Right ventricle myocardium superior (tissue), 1 donor: Measurements from ENCODE around the gene C1QTNF1. TPM values are rescaled to one million over a fixed set of nuclear protein-coding genes. Genes with fewer than 3 reads are reported as not detected.

Source experiments
- ATAC-seq: fragments of 200-7000 bp; cut with Tn5 transposase; one replicate; pipeline ENCODE4 v1.9.1; 2020; ENCODE audit warnings: mild to moderate bottlenecking; ENCODE audit not compliant: poor library complexity
- DNase-seq: peaks from one replicate; pipeline ENCODE4 v3.0.0-alpha.2; 2020
- intact Hi-C: fragments of 100-400 bp; cut with DNase I; formaldehyde crosslinking; loops from one replicate; pipeline ENCODE4 v1.11.2; 2022
- total RNA-seq: library from RNA; stranded (reverse); fragmentation: NEBNext Ultra II Directional; extraction: Animal tissue kit (Norgen Biotek cat#: 25700); gene quantifications from one replicate; pipeline ENCODE4 v1.2.1, GENCODE V29; 2021
- donor health status: DM: no; HTN: yes; CAD: no; lungs with severe emphysema.

C1QTNF1 gene
- total RNA-seq, 1 donor from 2014 or later: 143 TPM

DNA sequence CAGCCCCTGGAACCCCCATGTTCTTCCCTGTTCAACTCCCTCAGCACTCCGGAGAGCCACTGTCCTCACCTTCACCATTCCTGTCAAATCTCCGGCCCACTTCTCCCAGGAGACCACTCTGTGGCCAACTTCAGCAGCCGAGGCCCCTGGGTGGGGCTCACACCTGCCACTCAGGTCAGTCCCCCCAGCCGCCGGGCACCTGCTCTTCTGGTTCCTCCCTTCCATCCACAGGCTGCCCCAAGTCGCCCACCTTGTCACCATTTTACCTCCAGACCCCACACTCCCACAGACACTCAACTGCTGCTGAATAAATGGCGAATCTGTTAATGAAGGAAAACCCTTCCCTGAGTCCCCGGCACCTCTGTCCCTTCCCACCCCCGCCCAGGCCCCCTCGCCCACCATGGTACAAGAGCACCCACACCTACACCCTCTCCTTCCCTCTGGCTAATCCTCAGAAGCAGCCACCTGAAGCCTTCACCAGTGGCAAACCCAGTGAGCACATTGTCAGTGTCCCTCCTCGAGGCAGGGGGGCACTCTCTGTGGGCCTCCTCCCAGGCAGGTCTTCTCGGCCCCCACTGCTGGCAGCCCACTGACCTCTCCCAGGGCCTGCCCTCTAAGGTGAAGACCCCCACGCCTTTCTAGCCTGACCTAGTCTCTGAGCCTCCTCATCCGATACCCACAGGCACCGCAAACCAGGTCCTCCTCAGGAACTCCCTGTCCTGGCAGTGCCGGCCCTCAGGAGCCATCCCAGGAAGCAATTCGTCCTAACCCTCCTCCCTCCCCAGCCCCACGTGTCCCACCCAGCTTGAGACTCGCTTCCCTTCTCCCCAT is 22.6 kb upstream of the C1QTNF1 start:
- ATAC-seq: no peak
- intact Hi-C loops: no loop called here
- peak; percentile 37 for DNase-seq

DNA sequence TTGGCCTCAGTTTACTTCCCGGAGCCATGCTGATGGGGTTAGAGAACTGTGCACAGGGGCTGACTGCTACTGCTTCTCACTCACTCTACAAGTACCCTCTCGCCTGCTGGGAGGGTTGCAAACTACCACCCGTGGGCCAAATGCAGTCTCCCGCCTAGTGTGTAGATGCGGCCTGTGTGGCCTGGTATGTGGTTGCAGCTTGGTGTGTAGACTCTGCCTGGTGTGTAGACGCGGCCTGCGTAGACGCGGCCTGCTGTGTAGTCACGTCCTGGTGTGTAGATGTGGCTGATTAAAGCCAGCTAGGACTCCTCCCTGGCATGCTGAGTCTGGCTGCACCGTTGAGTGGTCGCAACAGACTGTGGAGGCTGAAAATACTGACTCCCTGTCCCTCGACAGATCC is 21.7 kb upstream of the C1QTNF1 start:
- no peak for ATAC-seq
- intact Hi-C loops: no loop called here
- no peak for DNase-seq

DNA sequence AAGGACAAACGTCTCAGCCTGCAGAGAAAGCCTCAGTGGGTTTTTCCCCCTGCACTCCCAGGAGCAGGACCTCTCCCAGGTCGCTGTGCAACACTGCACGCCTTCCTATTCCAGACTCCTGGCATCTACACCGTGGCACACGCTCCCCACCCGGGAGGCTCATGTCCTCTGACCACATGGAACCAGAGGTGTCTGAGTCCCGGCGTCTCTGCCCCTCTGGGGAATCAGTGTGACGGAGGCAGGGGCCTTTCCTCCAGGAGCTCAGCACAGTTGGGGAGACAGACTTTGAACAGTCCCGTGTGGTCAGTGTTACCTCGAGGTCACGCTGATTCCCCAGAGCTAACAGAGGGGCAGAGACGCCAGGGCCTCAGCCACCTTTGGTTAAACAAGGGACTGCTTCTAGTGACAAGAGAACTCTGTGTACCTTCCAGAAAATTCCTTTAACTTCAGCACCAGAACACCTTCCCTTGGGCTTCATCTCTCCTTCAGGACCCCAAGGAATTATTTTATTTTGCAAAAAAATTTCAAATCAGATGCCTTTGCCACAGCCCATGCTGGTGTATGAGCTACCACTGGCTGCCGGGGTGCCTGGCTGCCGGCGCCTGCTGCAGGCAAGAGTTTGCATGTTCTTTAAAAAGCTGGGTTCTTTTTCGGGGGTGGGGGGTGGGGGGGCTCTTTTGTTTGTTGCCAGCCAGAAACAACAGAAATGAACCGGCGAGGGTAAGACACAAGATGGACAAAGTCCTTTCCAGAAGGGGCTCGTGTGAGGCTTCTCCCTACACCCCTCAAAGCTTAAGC is 21.0 kb upstream of the C1QTNF1 start:
- DNase-seq: peak; percentile 40
- intact Hi-C loops: no loop called here
- ATAC-seq: no peak

DNA sequence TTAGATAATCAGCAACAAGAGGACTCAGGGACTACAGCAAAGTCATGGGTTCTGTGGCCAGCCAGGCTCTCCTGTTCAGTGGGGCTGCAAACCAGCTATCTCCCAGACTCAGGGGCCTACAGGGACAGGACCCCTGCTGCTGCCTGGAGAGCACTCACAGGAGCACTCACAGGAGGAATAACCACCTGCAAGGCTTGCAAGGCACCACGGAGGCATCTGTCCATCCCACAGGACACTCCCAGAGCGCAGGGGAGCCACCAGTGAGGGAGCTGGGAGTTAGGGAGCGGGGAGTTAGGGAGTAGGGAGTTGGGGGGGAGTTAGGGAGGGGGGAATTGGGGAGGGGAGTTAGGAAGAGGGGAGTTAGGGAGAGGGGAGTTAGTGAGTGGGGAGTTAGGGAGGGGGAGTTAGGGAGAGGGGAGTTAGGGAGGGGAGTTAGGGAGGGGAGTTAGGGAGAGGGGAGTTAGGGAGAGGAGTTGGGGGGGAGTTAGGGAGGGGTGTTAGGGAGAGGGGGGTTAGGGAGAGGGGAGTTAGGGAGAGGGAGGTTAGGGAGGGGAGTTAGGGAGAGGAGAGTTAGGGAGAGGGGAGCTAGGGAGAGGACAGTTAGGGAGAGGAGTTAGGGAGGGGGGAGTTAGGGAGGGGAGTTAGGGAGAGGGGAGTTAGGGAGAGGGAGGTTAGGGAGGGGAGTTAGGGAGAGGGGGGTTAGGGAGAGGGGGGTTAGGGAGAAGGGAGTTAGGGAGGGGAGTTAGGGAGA is 20.1 kb upstream of the C1QTNF1 start:
- no peak for ATAC-seq
- no peak for DNase-seq
- intact Hi-C loops: no loop called here

DNA sequence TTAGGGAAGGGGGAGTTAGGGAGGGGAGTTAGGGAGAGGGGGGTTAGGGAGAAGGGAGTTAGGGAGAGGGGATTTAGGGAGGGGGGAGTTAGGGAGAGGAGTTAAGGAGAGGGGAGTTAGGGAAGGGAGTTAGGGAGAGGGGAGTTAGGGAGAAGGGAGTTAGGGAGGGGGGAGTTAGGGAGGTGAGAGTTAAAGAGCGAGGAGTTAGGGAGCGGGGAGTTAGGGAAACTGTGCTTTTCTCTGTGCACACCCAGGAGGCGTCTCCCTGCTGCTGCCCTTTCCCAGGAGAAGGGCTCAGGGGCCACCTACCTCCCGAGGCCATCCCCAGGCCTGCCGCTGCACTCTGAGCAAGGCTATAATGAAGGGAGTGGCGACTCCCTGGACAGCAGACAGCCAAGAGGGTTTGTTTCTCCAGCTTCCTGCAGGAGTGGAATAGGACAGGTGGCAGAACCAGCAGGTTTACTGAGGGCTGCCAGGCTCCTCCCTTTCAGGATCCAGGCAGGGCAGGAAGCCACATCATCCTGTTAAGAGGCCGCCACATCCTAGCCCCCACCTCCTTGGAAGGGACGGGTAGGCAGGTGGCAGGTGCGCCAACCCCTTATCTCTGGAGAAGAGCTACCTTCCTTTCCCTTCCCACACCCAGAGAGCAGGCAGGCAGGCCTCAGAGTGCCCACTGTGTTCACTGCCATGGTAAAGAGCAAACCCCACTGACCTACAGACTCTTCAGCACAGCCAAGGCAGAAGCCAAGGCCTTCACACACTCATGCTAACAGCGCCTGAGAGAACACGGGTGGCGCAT is 18.7 kb upstream of the C1QTNF1 start:
- intact Hi-C loops: no loop called here
- ATAC-seq (no peak), DNase-seq (no peak)

DNA sequence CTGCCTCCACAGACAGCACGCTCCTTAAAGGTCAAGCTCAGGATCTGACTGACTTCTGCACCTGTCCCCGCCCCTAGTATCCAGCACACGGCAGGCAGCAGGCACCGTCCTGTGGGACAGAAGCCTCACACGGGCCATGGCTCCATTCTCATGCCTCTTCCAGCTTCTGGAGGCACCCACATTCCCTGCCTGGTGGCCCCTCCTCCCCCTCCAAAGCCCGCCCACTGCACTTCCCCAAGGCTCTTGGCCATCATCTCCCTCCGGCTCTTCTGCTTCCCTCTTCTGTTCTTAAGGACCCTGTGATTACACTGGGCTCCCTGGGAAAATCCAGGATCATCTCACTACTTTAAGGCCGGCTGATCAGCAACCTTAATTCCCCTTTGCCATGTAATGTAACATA is 17.9 kb upstream of the C1QTNF1 start:
- ATAC-seq (no peak), DNase-seq (peak; percentile 38)

DNA sequence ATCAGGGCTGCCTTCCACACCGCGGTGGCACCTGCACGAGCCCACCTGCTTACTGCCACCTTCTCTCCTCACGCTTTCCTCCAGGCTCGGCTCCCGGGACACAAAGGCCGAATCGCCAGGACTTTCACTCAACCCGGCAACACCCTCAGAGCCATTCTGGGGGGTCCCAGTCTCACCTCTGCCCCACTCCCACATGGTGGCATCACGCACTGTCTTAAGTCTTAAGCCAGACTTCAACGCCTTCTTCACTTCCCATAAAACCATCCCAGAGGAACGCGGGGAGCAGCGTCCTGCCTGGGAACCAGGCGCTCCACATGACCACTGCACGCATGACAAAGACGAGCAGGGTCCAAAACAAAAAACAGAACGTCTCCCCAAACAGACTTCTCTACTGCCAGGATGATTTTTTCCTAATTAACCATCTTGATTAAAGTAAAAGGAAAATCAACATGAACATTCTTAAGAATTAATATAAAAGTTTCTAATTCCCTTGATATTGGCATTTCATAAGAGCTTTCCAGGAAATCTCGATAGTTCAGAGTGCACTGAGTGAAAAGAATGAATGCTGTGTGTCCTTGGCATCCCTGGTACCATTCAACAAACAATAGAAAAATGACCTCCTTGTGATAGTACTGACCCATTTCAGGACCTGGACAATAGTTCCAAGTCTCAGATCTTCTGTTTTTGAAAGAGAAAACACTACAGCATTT is 17.0 kb upstream of the C1QTNF1 start:
- no peak for ATAC-seq
- DNase-seq: no peak
- intact Hi-C loops: no loop called here

More for the DNA sequence above, 17.9 kb upstream of the C1QTNF1 start:
- intact Hi-C loops: no loop called here

DNA sequence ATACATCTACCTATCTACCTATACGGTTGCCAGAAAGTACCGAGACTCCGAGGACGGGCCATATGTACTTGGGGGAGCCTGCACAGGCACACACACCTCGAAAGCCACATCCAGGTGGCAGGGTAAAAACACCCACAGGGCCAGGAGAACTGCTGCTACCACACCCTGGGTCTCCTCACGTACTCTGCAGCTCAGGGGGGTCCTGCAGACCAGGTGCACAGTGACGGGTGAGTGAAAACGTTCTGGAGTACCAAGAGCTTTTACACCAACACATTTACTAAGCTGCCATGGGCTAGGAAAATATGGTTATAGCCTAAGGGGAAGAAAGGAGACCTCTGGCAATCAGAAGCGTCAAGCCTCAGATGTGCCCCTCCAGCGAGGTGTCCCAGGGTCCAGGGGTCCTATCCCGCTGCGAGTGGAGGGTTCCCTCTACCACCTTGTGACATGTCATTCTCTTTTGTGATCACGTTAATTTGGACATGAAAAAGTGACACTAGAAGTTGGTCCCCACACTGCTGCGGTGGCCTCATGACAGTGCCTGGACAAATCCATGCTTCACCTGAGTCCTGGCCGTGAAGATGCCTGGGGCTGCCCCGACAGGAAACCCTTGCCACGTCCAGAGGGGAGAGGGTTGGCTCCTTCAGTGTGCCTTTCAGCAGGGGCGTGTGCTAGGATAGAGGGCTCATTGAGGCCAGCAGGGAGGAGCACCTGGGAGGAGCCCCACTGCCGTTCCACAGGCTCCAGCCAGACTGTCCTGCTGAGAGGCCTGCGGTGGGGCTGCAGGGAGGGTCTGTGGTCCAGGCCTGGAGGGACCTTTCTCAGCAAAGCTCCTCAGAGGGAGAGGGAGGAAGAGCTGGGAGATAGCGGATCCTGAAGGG is 16.2 kb upstream of the C1QTNF1 start:
- no peak for ATAC-seq
- intact Hi-C loops: no loop called here

DNA sequence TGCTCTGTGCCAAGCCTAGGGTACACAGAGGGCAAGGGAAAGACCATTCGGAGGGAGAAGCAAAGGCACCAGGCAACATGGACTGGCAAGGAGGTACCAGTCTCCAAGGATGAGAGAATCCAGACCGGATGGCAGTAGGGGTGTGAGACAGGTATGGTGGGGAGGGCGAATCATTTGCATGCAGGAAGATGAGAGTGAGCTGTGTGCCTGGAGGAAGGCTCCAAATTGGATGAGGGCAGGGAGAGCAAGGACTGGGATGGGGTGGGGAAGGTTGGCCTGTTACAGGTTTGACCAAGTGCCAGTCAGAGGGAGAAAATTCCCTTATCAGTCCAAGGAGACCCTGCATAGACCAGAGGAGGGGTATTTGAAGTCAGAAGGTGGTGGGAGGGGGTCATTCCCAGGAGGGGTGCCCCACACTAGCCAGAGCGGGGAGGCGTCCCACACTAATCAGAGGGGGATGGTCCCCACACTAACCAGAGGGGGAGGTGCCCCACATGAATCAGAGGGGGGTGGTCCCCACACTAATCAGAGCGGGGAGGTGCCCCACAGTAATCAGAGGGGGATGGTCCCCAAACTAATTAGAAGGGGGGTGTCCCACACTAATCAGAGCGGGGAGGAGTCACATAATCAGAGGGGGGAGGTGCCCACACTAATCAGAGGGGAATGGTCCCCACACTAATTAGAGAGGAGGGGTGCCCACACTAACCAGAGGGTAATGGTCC is 15.1 kb upstream of the C1QTNF1 start:
- no peak for ATAC-seq
- intact Hi-C loops: no loop called here
- peak; percentile 33 for DNase-seq

More for the DNA sequence above, 16.2 kb upstream of the C1QTNF1 start:
- peak; percentile 40 for DNase-seq

DNA sequence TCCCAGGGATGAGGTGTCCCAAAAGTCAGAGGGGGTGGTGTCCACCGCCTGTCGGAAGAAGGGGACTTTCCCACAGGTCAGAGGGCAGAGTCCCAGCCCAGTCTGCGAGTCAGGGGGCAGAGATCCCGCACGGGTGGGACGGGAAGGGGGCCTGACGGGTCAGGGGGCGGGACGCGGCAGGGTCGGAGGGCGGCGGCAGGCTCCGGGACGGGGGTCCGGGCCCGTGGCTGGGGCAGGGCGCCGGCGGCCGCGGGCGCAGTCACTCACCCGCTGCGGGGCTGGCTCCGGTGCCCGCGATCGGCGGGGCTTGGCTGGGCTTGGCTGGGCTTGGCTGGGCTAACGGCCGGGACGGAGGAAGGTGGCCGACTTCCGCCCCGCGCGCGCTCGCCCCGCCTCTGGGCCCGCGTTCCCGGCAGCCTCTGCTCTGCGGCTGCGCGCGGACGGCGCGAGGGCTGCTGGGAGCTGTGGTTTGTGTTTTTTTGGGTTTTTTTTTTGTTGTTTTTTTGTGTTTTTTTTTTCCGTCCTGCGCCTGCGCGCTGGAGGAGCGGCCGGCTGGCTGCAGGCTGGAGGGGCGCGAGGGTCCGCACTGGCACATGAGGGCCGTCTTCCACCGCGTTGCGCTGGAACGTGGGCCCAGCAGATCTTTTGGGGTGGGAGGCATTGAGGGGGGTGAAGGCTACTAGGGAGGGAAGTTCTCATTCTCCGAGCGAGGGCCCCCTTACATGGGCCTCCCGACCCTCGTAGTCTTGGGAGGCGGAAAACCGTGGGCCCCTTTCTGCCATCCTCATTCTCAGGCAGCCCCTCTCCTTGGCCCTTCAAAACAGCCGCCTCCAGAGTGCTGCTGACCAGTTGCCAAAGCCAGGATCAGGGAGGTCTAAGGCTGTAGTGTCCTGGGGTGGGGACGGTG is 14.3 kb upstream of the C1QTNF1 start, which contains the start of gene CANT1:
Gene CANT1, minus strand, starts transcription at position 368 of the 907 bp plus-strand sequence. CDS start 12,142 bp downstream, outside the sequence.
- DNase-seq: peak; percentile 92
- intact Hi-C loops: no loop called here
- peak; percentile 98 for ATAC-seq

DNA sequence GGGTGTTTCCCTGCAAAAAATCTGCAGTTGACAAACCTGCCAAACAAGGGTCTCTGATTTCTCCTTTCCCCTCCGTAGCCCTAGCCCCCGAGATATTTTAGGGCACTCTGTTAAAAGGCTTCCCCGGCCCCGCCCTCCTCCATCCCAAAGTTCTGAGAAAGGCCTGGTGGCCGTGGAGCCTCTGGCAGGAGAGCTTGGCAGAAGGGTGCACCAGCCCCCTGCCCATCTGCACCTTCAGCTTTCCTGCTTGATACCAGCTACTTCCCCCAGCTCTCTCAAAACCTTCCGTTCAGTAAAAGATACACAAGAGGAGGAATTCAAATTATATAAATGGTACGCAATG is 13.7 kb upstream of the C1QTNF1 start:
- ATAC-seq (no peak), DNase-seq (peak; percentile 40)
- intact Hi-C loops: no loop called here

DNA sequence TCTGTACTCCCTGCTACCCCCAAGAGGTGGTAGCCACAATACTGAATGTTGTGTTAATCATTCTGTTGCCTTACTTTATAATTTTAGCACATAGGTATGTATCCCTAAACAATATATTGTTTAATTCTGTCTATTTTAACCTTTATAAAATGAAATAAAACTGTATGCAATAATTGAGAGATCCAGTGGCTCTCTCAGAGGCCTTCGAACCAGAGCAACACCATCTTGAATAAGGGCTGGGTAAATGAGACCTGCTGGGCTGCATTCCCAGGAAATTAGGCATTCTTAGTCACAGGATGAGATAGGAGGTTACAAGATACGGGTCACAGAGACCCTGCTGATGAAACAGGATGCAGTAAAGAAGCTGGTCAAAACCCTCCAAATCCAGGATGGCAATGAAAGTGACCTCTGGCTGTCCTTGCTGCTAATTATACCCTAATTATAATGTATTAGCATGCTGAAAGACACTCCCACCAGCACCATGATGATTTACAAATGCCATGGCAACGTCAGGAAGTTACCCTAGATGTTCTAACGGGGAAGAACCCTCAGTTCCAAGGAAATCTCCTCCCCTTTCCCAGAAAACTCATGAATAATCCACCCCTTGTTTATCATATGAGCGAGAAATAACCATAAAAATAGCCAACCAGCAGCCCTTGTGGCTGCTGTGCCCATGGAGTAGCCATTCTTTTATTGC is 12.4 kb upstream of the C1QTNF1 start:
- DNase-seq: no peak
- no peak for ATAC-seq
- intact Hi-C loops: no loop called here

DNA sequence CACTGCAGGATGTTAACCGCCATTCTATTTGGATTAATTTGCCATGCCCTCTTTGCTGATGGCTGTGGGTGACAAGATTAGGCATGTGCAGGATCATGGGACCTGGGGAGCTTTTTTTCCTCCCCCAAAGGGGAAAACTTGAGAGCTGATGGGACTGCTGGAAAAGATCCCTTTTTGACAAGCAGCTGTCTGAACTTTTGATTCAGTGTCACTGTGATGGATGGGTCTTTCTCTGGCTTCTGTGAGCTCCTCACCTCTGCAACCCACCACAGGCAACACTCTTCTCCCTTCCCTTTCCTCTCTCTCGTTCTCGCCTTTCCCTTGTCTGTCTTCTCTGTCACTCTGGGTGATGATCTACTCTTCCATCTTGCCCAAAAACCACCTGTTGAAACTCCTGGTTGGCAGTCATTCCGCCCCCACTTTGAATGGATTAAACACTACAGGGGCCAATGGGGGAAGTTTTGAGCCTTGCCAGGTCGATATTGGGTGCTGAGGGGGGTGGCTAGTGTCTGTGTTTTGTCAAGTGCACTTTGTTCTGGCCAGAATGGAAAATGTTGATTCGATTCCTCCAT is 11.3 kb upstream of the C1QTNF1 start:
- intact Hi-C loops: no loop called here
- DNase-seq (no peak), ATAC-seq (no peak)

DNA sequence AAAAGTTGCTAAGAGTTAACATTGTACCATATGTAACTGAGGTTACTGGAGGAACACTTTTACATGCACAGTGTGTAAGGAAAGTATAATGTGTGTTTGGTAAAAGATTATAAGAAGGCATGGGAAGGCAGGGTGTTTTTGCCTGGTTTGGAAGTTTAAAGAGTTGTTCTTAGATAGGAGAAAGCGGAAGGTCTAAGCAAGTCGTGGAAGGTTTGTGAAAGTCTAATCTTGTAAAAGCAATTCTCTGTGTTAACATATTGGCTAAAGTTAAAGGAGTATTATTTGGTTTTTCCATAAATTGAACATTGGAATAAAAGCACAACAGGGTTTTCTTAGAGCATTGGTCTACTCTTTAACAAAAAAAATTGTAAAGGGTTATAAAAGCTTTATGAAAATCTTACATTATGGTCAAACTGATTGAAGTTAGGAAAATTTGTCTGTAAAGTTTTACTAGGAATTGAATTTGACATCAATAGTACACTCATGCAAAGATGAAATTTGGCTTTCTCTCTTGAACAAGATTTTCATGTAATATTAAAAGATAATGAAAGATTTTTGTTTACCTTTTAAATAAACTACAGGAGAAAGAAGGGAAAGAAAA is 9.7 kb upstream of the C1QTNF1 start:
- DNase-seq (no peak), ATAC-seq (no peak)
- intact Hi-C loops: no loop called here
